Activated CD8-positive, alpha-beta memory T cell treated with anti-CD3 and anti-CD28 coated beads, Interleukin-2, amount 50 U/mL, for 1 hour (primary cell): ENCODE data around the gene VDR.

Experiments used
- DNase-seq: peaks from one replicate; pipeline ENCODE4 v3.0.0-alpha.2; 2020; ENCODE audit errors: extremely low read depth

Gene VDR

DNA sequence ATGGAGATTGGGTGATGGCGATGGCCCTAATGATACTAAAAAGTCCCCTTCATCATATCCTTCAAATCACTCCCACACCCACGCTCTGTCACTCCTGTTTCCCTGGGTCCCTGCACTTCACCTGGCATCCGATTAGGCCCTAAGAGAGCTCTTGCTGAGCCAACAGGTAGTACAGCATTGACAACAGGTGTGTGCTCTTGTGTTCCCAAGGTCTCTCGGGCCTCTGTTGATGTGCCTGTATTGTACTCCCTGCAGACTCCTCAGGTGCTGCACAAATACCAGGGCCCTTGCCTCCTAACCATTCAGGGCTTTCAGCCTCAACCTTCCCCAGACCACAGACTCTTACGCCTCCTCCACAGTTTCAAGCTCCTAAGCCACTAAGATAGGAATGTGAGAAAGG lies 25.8 kb upstream of the VDR start:
- no peak for DNase-seq

DNA sequence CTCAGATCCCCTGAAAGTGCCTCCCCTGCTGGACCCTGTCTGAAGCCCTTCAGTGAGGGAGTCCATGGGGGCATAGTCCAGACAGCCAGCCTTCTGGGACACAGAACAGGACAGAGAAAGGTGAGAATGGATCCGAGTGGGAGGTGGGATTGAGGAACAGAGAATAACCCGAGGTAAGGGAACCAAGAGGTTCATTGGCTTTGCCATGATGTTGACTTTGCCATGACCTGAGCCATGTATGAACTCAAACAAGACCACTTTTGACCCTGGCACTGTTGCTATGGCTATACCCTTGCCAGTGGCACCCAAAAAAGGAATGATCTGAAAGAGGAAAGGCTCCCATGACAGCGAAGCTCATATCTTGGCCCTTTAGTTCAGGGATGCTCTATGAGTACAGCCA lies 22.6 kb upstream of the VDR start:
- DNase-seq = no peak

DNA sequence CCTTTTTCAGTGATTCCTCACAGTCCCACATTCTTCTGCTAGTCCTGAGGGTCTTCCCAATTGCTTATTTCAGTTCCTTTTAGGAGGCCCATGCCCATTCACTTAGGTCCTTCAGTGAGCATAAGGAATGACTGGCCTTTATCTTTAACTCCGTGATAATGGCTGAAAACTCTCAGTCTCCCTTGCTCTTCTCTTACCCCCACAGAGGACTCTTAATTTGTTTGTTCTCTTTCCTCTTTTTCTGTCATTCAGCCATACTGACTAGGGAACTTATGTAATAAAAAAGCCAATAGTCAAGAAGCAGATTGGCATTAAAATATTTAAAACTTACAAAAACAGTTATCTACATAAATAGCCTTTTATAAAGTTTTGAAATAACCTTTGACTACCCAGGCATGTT lies 17.1 kb upstream of the VDR start:
- DNase-seq = no peak

DNA sequence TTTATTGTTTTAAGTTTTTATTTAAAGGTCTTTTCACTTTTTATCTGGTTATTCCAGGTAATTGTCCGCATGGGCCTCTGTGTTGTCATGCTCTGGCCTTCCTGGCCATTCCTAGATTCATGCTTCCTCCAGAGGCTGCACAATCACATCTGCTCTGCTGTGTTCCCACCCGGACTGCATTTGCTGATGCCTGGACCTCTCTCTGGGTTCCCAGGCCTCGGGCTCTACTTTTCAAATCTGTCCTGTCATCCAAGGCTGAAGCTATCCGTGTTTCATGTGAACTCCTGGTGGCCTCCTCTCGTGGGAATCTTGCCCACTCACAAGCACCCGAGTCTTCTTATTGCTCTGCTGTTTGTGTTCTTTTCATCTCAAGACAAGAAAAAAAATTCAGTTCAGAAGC lies 16.1 kb upstream of the VDR start:
- no peak for DNase-seq

DNA sequence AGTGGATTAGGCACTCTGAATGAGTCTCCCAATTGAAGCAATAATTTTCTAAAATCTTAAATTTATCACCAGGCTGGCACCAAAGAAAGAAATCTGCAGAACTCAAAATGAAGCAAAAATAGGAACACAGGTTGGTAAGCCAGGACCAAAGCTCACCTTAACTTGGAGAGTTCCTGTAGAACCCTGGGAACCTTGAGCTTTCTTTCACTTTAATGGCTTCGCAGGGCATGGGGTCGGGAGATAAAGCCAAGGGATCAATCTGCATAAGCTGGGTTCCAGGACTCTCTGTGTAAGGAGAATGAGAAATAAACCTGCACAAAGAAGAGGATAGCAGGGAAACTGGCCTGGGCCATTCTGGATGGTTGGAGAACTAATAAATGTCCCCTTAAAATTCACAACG lies 8.3 kb upstream of the VDR start:
- DNase-seq = no peak

DNA sequence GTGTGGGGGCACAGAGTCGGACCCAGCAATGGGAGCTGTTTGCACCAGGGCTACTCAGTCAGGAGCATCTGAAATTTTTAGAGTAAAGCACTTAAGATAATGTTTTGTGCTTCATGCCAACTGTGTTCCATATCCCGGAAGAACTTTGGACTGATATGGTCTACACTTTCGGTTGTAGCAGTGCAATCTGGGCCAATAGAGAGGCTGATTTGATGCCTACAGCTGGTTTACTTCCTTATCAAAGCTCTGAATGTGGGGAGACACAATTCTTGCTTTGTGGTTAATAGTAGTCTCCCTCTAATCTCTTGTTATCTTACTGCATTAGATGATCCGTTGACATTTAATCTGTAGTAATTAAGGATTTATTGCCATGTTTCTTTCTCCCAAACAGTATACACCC lies 7.8 kb upstream of the VDR start:
- DNase-seq = no peak

DNA sequence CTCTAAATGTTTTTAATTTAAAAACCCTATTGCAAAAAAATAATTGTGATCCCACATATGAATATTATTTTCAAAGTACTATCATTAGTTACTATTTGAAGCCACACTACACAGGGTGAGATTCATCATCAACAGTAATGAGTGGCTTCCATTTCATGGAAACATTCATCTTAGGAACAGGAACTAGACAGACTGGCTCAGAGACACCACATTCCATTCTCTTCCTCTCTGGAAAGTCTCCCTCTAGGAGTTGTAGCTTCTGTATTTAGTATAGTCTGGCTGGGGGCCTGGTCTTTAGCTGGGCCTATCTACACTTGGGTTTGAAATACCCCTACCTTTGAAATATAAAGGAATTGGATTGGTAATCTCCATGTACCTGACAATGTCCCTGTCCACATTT lies 6.2 kb upstream of the VDR start:
- DNase-seq = no peak

DNA sequence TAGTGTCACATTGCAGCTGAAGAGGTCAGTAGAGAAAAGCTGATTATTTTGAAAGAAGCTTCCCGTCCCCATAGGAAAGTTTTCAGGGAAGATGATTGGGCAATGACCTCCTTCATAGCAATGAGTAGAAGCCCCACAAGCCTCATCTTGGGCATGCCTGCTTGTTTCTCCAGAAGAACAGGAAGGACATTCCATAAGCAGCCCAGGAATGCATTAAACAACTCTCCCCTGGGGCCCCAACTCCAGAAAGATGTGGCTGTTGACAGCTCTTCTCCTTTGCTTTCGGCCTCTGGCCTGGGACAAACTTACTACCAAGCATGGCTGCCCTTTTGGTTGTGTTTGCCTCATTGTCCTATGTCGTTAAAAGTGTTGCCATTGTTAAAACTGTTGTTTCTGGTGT lies 5.7 kb upstream of the VDR start:
- DNase-seq = no peak

DNA sequence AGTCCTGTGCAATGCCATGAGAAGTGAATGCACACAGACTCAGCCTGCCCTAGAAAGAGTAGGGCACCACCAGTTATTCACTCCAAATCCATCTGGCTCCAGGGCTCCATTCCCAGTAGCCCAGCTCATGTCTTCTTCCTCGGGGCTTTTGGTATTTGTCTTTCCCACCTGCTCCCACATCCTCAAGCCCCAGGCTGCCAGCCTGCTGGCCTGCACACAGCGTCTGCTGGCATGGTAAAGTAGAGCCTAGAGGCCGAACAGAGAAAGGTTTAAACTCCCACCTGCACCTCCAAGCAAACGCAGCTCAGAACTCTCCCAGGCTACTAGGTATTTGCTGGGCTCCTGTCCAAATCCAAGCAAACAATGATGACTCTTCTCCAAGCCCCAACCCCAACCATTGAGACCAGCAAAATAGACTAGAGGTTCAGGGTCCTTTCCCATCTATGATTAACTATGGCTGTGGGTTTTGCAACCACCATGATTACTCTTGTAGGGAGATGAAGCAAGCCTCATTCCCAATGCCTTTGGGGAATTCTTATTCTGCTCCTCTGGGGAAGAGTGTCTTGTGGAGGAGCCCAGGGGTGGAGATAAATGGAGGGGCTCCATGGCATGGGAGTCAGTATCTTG lies 5.2 kb upstream of the VDR start:
- DNase-seq = no peak

DNA sequence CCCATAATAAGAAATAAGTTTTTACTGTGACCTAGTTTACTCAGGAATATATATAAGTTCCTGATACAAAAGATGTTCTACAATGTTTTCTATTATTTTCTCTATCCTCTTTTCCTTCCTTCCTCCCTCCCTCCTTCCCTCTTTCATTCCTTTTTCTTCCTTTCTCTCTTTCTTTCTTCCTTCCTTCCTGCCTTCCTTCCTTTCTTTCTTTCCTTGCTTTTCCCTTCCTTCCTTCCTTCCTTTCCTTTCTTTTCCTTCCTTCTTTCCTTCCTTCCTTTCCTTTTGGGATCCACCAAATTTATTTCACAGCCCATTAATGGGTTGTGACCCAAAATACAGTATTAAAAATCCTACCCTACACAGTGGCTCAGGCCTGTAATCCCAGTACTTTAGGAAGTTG lies 3.9 kb upstream of the VDR start:
- no peak for DNase-seq

DNA sequence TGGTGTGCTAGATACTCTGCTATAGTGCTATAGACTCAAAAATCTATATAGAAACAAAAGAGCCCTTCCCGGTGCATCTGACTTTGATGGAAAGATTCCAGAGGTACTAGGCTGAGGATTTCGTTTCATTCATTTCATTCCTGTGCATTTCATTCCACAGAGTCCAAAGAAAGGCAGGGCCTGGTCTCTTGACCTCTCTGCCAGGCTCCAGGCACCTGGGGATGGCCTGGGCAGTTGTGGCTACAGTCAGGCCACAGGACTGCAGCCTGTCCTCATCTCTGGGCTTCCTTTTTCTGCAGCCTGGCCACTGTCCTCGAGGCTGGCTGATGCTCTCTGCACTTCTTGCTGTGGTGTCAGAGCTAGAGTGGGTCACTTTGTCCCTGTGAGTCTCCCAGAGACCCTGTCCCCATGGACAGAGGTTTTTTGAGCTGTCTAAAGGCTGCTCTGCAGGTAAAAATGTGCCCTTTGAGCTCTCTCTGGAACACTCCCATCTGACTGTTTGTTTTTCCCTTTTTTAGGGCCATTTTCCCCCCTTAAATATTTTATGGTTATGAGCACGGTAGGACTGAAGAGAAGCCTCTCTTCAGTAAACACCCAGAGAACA lies 3.2 kb upstream of the VDR start:
- DNase-seq = no peak

DNA sequence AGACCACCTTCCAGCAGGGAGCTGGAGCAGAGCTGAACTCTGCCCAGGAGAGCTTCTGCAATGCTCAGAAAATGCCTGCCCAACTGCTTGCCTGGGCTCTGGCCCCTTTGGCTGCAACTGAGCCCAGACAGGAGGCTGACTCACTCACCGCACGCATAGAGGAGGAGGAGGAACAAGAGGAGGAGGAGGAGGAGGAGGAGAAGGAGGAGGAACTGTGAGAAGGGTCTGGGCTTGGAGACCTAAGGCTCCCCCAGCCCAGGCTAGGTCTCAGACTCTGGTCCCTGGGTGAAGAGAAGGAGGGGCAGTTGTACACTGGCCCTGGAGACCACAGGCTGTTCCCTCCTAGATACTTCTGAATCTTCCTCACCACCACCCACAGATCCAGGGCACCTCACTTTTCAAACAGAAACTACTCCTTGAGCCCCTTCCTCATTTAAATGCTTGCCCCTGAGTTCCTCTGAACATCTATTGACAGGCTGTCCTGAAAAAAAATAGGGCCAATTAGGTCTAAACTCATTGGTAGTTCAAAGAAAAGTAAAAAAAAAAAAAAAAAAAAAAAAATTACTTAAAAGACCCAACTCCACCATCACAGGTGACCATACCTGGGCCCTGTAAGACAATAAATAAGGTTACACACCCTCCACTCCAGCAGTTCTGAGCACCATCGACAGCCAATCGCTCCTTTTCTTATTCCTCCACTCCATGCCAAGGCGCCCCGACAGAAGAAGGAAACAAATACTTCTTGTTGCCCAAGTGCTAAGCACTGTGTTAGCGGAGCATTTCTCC lies 674 bp downstream of the VDR start:
- DNase-seq = no peak

DNA sequence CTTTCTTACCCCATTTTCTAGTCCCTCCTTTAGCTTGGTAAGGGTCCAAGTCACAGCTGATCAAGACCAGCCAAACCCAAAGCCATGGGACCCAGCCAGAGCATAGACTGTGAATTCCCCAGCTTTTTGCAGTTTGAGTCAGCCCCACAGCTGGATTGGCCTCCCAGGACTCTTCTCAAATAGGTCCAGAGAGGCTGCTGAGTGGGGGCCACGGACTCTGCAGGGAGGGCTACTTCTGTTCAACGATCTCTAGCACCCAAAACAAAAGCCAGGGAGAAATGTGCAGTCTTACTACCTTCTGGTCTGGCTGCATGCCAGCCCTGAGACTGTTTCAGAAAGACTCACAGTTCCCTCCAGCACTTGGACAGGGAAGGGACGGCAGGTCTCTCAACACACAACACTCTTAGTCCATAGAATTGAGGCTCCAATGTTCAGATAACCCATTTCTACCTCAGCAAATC lies 1.6 kb downstream of the VDR start:
- DNase-seq = no peak

DNA sequence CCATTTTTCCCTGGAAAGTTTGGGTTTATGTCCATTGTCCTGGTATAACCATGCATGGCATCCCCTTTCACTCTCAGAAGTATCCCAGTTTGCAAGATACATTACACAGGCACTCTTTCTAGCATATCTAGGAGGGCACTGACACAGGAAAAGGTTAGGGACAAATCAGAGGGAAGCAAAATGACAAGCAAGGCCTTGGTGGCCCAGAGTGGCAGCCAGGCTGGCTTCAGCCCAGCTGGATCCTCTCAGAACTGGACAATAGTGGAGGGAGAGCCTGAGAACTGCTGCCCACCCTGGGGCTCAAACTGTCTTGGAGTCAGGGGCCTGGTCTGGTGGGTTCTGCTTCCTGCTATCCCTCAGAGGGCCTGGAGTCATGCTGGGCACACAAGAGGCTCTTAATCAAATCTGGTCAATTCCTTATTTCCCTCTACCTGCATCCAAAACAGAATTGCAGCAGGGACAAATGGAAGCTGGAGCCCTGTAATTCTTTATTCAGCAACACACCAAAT lies 2.6 kb downstream of the VDR start:
- no peak for DNase-seq

DNA sequence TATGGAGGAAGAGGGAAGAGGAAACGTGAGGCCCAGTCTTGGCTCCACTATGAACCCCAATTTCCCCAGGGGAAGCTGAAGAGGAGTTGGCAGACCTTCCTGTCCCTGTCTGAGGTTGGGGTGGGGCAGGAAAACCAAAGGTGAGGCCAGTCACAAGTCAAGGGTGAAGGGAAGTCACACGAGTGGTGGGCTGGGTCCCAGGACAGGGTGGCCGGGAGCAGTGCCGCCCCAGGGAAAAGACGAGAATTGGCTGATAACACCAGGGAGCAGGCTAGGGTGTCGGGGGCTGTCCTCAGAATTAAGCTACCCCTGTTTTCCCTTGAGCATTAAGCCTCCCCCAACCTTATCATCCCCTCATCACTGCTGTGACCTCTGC lies 3.1 kb downstream of the VDR start:
- DNase-seq = no peak

DNA sequence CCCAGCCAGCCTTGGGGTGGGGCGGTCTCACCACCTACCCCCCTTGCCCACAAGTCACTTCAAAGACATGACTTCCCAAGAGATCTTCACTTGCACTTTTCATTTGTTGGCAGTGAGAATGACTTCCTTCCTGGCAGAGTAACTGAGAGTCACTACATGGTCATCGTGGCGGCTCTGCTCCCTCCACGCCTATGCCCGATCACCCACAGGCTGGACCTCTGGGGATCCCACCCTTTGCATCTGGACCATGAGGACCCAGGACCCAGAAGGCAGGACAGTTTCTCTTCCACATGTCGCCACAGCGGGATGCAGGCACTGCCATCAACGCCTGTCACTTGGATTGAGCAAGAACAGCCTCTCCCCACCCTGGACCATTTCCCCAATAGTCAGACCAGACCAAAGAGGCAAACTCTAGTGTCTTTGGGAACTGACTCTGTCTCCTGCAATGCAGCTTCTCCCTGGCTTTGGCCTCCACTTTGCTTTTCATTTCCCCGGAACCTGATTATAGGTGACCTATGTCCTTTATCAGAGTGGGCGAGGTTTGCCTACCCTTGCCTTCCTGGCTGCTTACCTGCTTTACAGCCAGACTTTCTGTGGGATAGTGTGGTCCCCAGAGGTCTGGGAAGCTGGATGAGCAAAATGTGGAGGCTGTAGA lies 3.6 kb downstream of the VDR start:
- DNase-seq = no peak

DNA sequence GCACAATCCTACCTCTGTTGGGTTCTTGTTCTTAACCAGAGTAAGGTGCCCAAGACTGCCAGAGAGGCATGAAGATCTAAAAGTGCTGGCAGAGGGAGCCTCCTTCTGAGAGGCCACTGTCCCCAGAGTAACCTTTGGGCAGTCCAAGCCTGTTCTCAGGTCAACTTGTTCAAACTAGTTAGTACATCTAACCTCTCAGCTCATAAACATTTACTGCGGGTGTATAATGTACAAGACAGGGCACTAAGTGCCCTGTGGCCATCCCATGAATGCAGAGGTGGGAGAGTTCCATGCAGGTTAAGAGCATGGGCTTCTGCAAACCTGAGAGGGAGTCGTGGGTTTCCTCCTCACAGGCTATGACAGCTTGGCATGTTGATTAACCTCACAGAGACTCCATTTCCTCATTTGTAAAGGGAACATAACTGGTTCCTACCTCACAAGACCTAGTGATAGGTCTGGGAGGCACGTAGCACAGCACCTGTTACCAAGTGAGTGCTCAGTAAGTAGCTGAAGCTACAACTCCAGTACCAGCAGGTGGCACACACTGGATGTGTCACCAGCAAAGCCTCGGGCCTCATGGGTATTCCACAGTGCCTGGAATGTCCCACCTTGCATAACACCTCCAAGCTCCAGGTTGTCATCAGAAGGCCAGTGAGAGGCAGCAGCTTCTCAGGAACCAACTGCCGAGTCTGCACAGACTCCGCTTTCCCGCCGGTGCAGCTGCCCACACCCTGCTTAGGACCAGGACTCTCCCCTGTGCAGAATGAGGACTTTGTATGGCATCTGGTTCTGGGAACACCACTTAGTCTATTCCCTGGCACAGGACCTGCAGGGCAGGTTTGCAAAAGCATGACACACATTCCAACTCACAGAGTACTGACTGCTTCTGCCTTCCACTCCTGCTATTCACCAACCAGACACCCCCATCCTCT lies 4.4 kb downstream of the VDR start:
- DNase-seq = no peak

DNA sequence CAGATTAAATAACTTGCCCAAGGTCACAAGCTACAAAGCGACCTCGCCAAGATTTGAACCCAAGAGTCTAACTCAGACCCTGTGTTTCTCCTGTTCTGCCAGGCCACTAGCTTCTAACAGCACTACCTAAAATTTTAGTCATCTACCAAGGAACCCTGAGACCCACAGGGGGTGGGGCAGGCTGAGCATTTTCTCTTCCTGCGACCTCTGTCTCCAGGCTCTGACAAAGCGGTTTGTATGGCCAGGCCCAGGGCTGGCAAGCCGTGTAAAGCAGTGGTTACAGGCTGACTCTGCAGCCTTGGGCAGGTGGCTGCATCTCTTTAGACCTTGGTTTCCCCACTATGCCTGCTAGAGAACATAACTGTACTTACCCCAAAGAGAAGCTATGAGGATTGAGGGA lies 5.3 kb downstream of the VDR start:
- no peak for DNase-seq

DNA sequence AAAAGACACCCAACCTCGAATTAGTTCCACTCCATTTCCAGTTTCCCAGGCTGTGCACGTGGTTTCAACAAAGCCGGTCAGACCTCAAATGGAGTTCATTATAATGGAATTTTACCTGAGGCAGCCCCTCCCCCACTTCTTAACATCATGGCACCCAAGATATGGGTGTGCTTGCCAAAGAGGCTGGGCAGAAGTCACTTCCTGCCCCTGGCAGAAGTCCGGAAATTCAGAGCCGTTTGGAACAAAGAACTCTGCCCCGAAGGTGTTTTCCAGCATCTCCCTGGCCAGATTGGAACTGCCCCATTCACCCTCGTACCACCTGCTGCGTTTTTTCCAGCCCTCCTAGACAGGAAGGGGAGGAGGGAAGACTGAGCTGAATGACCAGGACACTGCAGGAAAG lies 8.2 kb downstream of the VDR start:
- DNase-seq = no peak

DNA sequence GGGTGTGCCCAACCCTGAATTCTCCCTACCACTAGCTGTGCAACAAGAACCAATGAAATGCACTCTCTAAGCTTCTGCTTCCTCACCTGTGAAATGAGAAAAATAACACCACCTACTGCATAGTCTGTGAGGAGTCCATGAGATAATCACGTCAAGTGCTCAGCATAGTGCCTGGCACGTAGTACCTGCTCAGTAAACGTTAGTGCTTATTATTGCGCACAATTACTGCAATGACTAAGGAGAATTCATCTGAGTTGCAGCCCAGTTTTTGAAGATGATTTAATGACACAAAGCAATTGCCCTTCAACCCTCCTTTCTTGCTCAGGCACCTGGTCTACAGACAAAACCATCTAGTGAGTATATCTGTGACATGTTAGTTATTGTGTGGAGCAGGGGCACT lies 8.8 kb downstream of the VDR start:
- DNase-seq = no peak

DNA sequence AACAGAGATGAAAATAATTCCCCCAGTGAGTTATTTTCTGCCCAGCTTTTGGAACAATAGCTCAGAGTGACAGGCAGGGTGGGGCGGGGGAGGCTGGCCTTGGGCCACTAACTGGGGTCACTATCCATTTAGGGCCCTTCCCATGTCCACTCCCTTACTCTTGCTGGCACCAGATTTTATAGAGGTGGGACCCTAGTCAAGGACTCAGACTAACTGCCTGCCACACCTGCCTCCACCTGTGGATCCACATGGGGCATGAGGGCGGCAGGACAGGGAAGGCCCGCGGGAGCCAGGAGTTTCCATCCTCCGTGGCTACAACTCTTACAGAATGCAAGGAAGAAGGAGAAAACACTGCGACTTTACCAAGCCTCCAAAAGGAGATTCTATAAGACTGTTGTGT lies 10.1 kb downstream of the VDR start:
- DNase-seq = no peak

DNA sequence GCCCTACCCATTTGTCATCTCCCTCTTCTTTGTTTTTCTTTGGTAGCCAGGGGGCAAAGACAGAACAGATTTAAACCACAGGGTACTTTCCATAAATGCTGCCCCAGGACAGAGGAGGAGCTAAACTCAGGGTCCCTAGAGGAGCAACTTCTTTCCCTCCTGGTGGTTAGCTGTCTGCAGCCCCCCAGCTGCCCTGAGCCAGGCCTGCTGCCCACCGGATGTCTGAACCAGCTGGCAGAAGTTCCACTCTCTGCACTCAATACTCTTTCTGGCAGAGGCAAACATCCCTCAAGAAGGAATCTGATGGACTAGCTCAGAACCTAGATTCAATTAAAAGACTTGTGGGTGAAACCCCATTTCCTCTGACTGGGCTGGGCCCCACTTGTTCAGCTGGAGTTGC lies 10.7 kb downstream of the VDR start:
- DNase-seq = no peak
